T-helper 22 cell (primary cell): Measurements from ENCODE around the gene USP32.
A peak's percentile ranks its signal among the peaks of the same experiment; 100 is the strongest.
"Not testable (repeated sequence)": the region's sequence is repeated elsewhere in the genome, so short reads cannot be mapped to it uniquely, and the experiment has no call there.

Source experiments
- DNase-seq: peaks from one replicate; pipeline ENCODE4 v3.0.0-alpha.2; 2020; ENCODE audit warnings: low read depth

Gene USP32

GRCh38 chr17:60392042-60392844, at the start of gene USP32:
Gene USP32 (minus strand): TSS chr17:60392133. CDS start chr17:60391939, 194 bp downstream.
- peak; percentile 96 for DNase-seq

GRCh38 chr17:60439501-60439900, 47.6 kb upstream of the USP32 start:
- no peak for DNase-seq

GRCh38 chr17:60436676-60437075, 44.7 kb upstream of the USP32 start:
- DNase-seq: no peak

GRCh38 chr17:60435244-60436167, 43.6 kb upstream of the USP32 start:
- DNase-seq: peak; percentile 18

GRCh38 chr17:60433021-60433997, 41.4 kb upstream of the USP32 start:
- not testable (repeated sequence) for DNase-seq

- not testable (repeated sequence) for DNase-seq
Measured at GRCh38 chr17:60430561-60430960, 38.6 kb upstream of the USP32 start.

GRCh38 chr17:60428491-60428890, 36.6 kb upstream of the USP32 start:
- DNase-seq: not testable (repeated sequence)

GRCh38 chr17:60426596-60426995, 34.7 kb upstream of the USP32 start:
- no peak for DNase-seq

- DNase-seq: no peak
Measured at GRCh38 chr17:60425626-60426025, 33.7 kb upstream of the USP32 start.

- DNase-seq: no peak
Measured at GRCh38 chr17:60423865-60424264, 31.9 kb upstream of the USP32 start.

- no peak for DNase-seq
Measured at GRCh38 chr17:60422162-60422665, 30.3 kb upstream of the USP32 start, which contains the start of gene CHCT1. Gene CHCT1 (plus strand): TSS chr17:60422489. CDS start chr17:60422593, 104 bp downstream.

- DNase-seq: peak; percentile 38
Measured at GRCh38 chr17:60421273-60422161, 29.6 kb upstream of the USP32 start.

- not testable (repeated sequence) for DNase-seq
Measured at GRCh38 chr17:60419875-60420274, 27.9 kb upstream of the USP32 start.

- not testable (repeated sequence) for DNase-seq
Measured at GRCh38 chr17:60419003-60419402, 27.1 kb upstream of the USP32 start.

GRCh38 chr17:60416368-60416925, 24.5 kb upstream of the USP32 start:
- no peak for DNase-seq

- no peak for DNase-seq
Measured at GRCh38 chr17:60415146-60415545, 23.2 kb upstream of the USP32 start.

GRCh38 chr17:60412701-60413100, 20.8 kb upstream of the USP32 start:
- DNase-seq: no peak

GRCh38 chr17:60410001-60410400, 18.1 kb upstream of the USP32 start:
- no peak for DNase-seq

- no peak for DNase-seq
Measured at GRCh38 chr17:60406887-60407286, 15.0 kb upstream of the USP32 start.

- no peak for DNase-seq
Measured at GRCh38 chr17:60403962-60404361, 12.0 kb upstream of the USP32 start.
